DOHH2 (cell line): Measurements from ENCODE around the gene ZBTB7B.

ENCODE experiments used
- H3F3A ChIP-seq: fragments of 200-600 bp; sonication (generic), shearing (Covaris generic); 2 replicates; pipeline ENCODE4 v1.6.0; 2016; ENCODE audit warnings: antibody characterized with exemption, mild to moderate bottlenecking; ENCODE audit not compliant: control insufficient read depth, insufficient read depth
- H3K27ac ChIP-seq: fragments of 200-600 bp; sonication (generic); 2 replicates; pipeline ENCODE4 v1.5.1; 2014; ENCODE audit warnings: low read depth, mild to moderate bottlenecking, low read length, moderate library complexity
- H3K27me3 ChIP-seq: fragments of 200-600 bp; sonication (generic); 2 replicates; pipeline ENCODE4 v1.6.1; 2014; ENCODE audit warnings: mild to moderate bottlenecking, low read length, mixed read lengths; ENCODE audit not compliant: control insufficient read depth
- H3K36me3 ChIP-seq: fragments of 200-600 bp; sonication (generic); 2 replicates; pipeline ENCODE4 v1.6.1; 2014; ENCODE audit warnings: mild to moderate bottlenecking, low read length, moderate library complexity, mixed read lengths; ENCODE audit not compliant: control insufficient read depth
- H3K4me1 ChIP-seq: fragments of 200-600 bp; sonication (generic); 2 replicates; pipeline ENCODE4 v1.6.1; 2014; ENCODE audit warnings: mild to moderate bottlenecking, low read length, mixed read lengths; ENCODE audit not compliant: control insufficient read depth
- H3K4me2 ChIP-seq: fragments of 200-600 bp; sonication (generic); 2 replicates; pipeline ENCODE4 v1.6.0; 2014; ENCODE audit warnings: mild to moderate bottlenecking, low read length, moderate library complexity
- H3K4me3 ChIP-seq: fragments of 200-600 bp; sonication (generic); 2 replicates; pipeline ENCODE4 v1.5.1; 2014; ENCODE audit warnings: mild to moderate bottlenecking, low read length, mixed read lengths
- H3K79me2 ChIP-seq: fragments of 200-600 bp; sonication (generic); 2 replicates; pipeline ENCODE4 v1.6.1; 2014; ENCODE audit warnings: mild to moderate bottlenecking, low read length, mixed read lengths; ENCODE audit not compliant: control insufficient read depth
- H3K9me2 ChIP-seq: fragments of 200-600 bp; sonication (generic); replicated peaks from 2 replicates; pipeline ENCODE4 v1.6.1; 2014; ENCODE audit warnings: mild to moderate bottlenecking, low read length, mixed read lengths; ENCODE audit not compliant: control insufficient read depth
- H3K9me3 ChIP-seq: fragments of 200-600 bp; sonication (generic); 2 replicates; pipeline ENCODE4 v1.6.1; 2014; ENCODE audit warnings: antibody characterized with exemption, low read length, mixed read lengths; ENCODE audit not compliant: control insufficient read depth, insufficient read depth
- H4K20me1 ChIP-seq: fragments of 200-600 bp; sonication (generic); 2 replicates; pipeline ENCODE4 v1.6.0; 2014; ENCODE audit warnings: low read depth, mild to moderate bottlenecking, antibody characterized with exemption, low read length, moderate library complexity; ENCODE audit not compliant: control insufficient read depth, insufficient read depth
- EZH2phosphoT487 ChIP-seq: fragments of 200-600 bp; sonication (generic); IDR thresholded peaks from 2 replicates; pipeline ENCODE4 v1.6.1; 2017; ENCODE audit warnings: borderline replicate concordance, mild to moderate bottlenecking, antibody characterized with exemption, low read length, moderate library complexity, mixed read lengths
- TF ChIP-seq, protein P1 (sequence below): fragments of 200-600 bp; sonication (generic); IDR thresholded peaks from one replicate; pipeline ENCODE4 v1.5.1; 2014; ENCODE audit warnings: antibody characterized with exemption, mild to moderate bottlenecking, low read depth, low read length; ENCODE audit not compliant: poor library complexity, severe bottlenecking

ZBTB7B gene

DNA sequence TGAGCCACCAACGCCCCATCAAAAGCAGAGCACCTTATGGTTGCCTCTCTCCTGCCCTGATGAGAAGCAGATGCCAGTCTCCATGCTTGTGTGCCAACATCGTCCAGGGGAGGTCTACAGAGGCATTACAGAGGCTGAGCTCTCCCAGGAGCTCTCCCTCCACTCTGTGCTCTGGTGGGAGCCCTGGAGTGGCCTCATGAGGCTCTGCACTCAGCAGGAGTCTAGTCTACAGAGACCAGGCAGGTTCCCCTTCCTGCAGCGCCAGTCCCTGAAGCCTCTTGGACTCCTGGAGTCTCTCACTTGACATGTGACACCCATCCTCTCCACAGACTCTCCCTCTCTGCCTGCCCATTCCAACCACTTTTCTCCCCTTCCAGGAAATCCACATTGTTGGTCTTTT, 34.4 kb downstream of the ZBTB7B start:
- TF ChIP-seq, protein P1, sequence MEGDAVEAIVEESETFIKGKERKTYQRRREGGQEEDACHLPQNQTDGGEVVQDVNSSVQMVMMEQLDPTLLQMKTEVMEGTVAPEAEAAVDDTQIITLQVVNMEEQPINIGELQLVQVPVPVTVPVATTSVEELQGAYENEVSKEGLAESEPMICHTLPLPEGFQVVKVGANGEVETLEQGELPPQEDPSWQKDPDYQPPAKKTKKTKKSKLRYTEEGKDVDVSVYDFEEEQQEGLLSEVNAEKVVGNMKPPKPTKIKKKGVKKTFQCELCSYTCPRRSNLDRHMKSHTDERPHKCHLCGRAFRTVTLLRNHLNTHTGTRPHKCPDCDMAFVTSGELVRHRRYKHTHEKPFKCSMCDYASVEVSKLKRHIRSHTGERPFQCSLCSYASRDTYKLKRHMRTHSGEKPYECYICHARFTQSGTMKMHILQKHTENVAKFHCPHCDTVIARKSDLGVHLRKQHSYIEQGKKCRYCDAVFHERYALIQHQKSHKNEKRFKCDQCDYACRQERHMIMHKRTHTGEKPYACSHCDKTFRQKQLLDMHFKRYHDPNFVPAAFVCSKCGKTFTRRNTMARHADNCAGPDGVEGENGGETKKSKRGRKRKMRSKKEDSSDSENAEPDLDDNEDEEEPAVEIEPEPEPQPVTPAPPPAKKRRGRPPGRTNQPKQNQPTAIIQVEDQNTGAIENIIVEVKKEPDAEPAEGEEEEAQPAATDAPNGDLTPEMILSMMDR = no peak
- no peak for TF ChIP-seq EZH2phosphoT487
- H4K20me1 ChIP-seq = no peaks in the 10 kb centered on the region
- H3F3A ChIP-seq = no peaks in the 10 kb centered on the region
- H3K27me3 ChIP-seq = peaks cover 37% of the 10 kb centered on the region
- H3K79me2 ChIP-seq = no peaks in the 10 kb centered on the region
- H3K4me1 ChIP-seq = no peaks in the 10 kb centered on the region
- no peak overlapping the region for H3K4me2 ChIP-seq
- no peaks in the 10 kb centered on the region for H3K9me2 ChIP-seq
- H3K4me3 ChIP-seq = no peak overlapping the region
- H3K36me3 ChIP-seq = no peaks in the 10 kb centered on the region
- H3K9me3 ChIP-seq = no peaks in the 10 kb centered on the region
- H3K27ac ChIP-seq = no peak overlapping the region

DNA sequence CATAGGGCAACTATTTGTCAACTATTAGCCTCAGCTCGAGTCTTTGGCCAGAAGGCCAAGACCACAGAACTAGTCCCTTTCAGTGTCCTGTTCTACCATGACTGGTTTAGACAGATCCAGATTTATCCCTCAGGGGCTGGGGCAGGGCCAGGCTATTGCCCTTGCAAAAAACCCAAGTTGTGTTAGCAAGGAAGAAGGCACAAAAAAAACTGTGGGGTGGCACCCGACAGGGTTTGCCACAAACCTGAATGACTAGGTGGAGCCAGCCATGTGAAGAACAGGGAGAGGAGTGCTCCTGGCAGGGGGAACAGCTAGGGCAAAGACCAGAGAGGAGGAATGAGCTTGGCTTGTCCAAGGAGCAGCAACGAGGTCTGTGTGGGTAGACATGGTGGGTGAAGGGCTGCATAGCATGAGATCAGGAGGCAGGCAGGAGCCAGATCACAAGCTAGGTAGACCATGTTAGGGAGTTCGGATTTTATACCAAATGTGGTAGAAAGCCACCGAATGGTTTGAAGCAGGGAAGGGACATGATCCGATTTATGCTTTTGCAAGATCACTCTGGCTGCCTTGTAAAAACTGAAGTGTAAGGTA, 35.3 kb downstream of the ZBTB7B start:
- no peak overlapping the region for H3K4me3 ChIP-seq
- H3K9me3 ChIP-seq = no peaks in the 10 kb centered on the region
- H3K27ac ChIP-seq = no peak overlapping the region
- TF ChIP-seq, protein P1 = no peak
- no peak for TF ChIP-seq EZH2phosphoT487
- no peaks in the 10 kb centered on the region for H3F3A ChIP-seq
- H3K79me2 ChIP-seq = no peaks in the 10 kb centered on the region
- no peaks in the 10 kb centered on the region for H4K20me1 ChIP-seq
- no peaks in the 10 kb centered on the region for H3K4me1 ChIP-seq
- H3K4me2 ChIP-seq = no peak overlapping the region
- no peaks in the 10 kb centered on the region for H3K9me2 ChIP-seq
- H3K36me3 ChIP-seq = no peaks in the 10 kb centered on the region
- peaks cover 43% of the 10 kb centered on the region for H3K27me3 ChIP-seq

GRCh38 chr1:155038602-155039307, 36.2 kb downstream of the ZBTB7B start:
- H3K79me2 ChIP-seq = no peaks in the 10 kb centered on the region
- no peak overlapping the region for H3K4me2 ChIP-seq
- no peaks in the 10 kb centered on the region for H3F3A ChIP-seq
- H3K27me3 ChIP-seq = peaks cover 40% of the 10 kb centered on the region
- no peak overlapping the region for H3K4me3 ChIP-seq
- no peak overlapping the region for H3K27ac ChIP-seq
- no peaks in the 10 kb centered on the region for H3K9me3 ChIP-seq
- H3K4me1 ChIP-seq = no peaks in the 10 kb centered on the region
- H3K9me2 ChIP-seq = no peaks in the 10 kb centered on the region
- TF ChIP-seq, protein P1 = no peak
- no peak for TF ChIP-seq EZH2phosphoT487
- no peaks in the 10 kb centered on the region for H3K36me3 ChIP-seq
- H4K20me1 ChIP-seq = no peaks in the 10 kb centered on the region
